Right lobe of liver (tissue), 6 donors: Measurements from ENCODE around the gene CYB561D2. TPM values are rescaled to one million over a fixed set of nuclear protein-coding genes. Genes with fewer than 3 reads are reported as not detected.
"Not testable (repeated sequence)": the region's sequence is repeated elsewhere in the genome, so short reads cannot be mapped to it uniquely, and the experiment has no call there.

Experiments
- ATAC-seq, 4 donors: fragments of 200-7000 bp; cut with Tn5 transposase; one replicate each; pipeline ENCODE4 v1.9.1; 2020; ENCODE audit warnings: mild to moderate bottlenecking in 4 of 4, moderate library complexity in 4 of 4
- DNase-seq, 3 donors: peaks; one replicate each; pipeline ENCODE4 v3.0.0-alpha.2; 2020
- H3K27ac ChIP-seq, 3 donors: fragments of 200-600 bp; one replicate each; pipeline ENCODE4 v1.8.0; 2022
- H3K27me3 ChIP-seq, 2 donors: fragments of 200-600 bp; one replicate each; pipeline ENCODE4 v1.8.0; 2022
- H3K36me3 ChIP-seq, 4 donors: fragments of 200-600 bp; sonication (generic) in 1 of 4; one replicate each; pipeline versions ENCODE4 v1.5.1 to v1.8.0; 2017 to 2022; ENCODE audit warnings: control low read depth in 1 of 4
- H3K4me1 ChIP-seq, 4 donors: fragments of 200-600 bp; sonication (generic) in 1 of 4; one replicate each; pipeline versions ENCODE4 v1.5.1 to v1.8.0; 2017 to 2022; ENCODE audit warnings: control low read depth in 1 of 4
- H3K4me3 ChIP-seq, 3 donors: fragments of 200-600 bp; one replicate each; pipeline ENCODE4 v1.8.0; 2022
- H3K9me3 ChIP-seq, 4 donors: fragments of 200-600 bp; sonication (generic) in 1 of 4; one replicate each; pipeline versions ENCODE4 v1.5.1 to v1.8.0; 2017 to 2022; ENCODE audit warnings: control low read depth in 1 of 4
- CTCF ChIP-seq, 4 donors: fragments of 200-600 bp in 3 of 4; fragments of 450-650 bp in 1 of 4; IDR thresholded peaks; one replicate each; pipeline versions ENCODE4 v1.5.1 to v1.8.0; 2016 to 2022; ENCODE audit warnings: antibody characterized with exemption in 4 of 4, mild to moderate bottlenecking in 2 of 4
- POLR2A ChIP-seq: fragments of 450-650 bp; IDR thresholded peaks from one replicate; pipeline ENCODE4 v1.6.1; 2017; ENCODE audit warnings: antibody characterized with exemption, mild to moderate bottlenecking
- WGBS: methylation state at CpG from one replicate; pipeline ENCODE4 v1.1.6; 2018; ENCODE audit warnings: low coverage, low lambda C conversion rate; ENCODE audit not compliant: insufficient coverage; ENCODE audit errors: missing lambda C conversion rate; 5-methylcytosine and 5-hydroxymethylcytosine counted together
- intact Hi-C, 2 donors: fragments of 100-400 bp; cut with DNase I; formaldehyde crosslinking; loops; one replicate each; pipeline versions ENCODE4 v1.11.2 to v1.14.1; 2022
- total RNA-seq, 6 experiments: library from RNA; depleted of rRNA in 2 of 6; stranded (reverse); fragments of >200 nt in 2 of 6; fragmentation: NEBNext Ultra II Directional in 3 of 6; extraction: Animal tissue kit (Norgen Biotek cat#: 25700) in 3 of 6; gene quantifications; one replicate each; pipeline versions ENCODE4 v1.1.0 to v1.2.4, GENCODE V29; 2016 to 2023
- donor health status: DM: no; HTN: yes; CAD: no.
- donor health status: DM: no; HTN: no; CAD: no.
- donor health status: DM: no; HTN: no; CAD: no.
- donor health status: DM: no; HTN: yes; CAD: no.
- donor health status: DM: no; HTN: yes; CAD: no.

The CYB561D2 gene
- total RNA-seq, 6 experiments from 2014 or later, result 14.3 to 29.4 (median 20.7) TPM

- no peak overlapping the region for H3K4me3 ChIP-seq
- H3K36me3 ChIP-seq, result no peaks in the 10 kb centered on the region
- intact Hi-C loops, result no loop called here
- ATAC-seq (no peak), DNase-seq (no peak)
- no peaks in the 10 kb centered on the region for H3K9me3 ChIP-seq
- no peaks in the 10 kb centered on the region for H3K27me3 ChIP-seq
- H3K27ac ChIP-seq, result no peak overlapping the region
- H3K4me1 ChIP-seq, result peaks cover 0 to 26% (median 14%) of the 10 kb centered on the region in 4 donors
- TF ChIP-seq POLR2A (no peak), CTCF (IDR thresholded peaks at IDR 0.05) (no peak)
Measured at GRCh38 chr3:50304601-50305000, 46.1 kb upstream of the CYB561D2 start.

GRCh38 chr3:50312041-50312440 lies 38.6 kb upstream of the CYB561D2 start:
- not testable (repeated sequence) for H3K27ac ChIP-seq, ATAC-seq
- peaks cover 0 to 12% (median 6%) of the 10 kb centered on the region in 4 donors for H3K4me1 ChIP-seq

GRCh38 chr3:50314342-50314741 lies 36.3 kb upstream of the CYB561D2 start:
- peaks cover 0 to 28% (median 6%) of the 10 kb centered on the region in 4 donors for H3K4me1 ChIP-seq
- peak in 2 of 4 donors; percentile 5 to 15 for ATAC-seq
- 70% methylated on average over 2 of the region's 3 CpGs for WGBS

More at GRCh38 chr3:50312041-50312440, 38.6 kb upstream of the CYB561D2 start:
- H3K36me3 ChIP-seq, intact Hi-C loops, H3K27me3 ChIP-seq, H3K4me3 ChIP-seq, DNase-seq, H3K9me3 ChIP-seq: not testable (repeated sequence)
- WGBS, result 95% methylated on average over 8 of the region's 32 CpGs

GRCh38 chr3:50314816-50315215 lies 35.8 kb upstream of the CYB561D2 start:
- H3K27ac ChIP-seq, result no peak overlapping the region
- WGBS, result 100% methylated on average over 3 of the region's 4 CpGs

More at GRCh38 chr3:50314342-50314741, 36.3 kb upstream of the CYB561D2 start:
- H3K9me3 ChIP-seq, result no peaks in the 10 kb centered on the region
- H3K27me3 ChIP-seq, result no peaks in the 10 kb centered on the region
- TF ChIP-seq CTCF (IDR thresholded peaks at IDR 0.05), result no peak
- TF ChIP-seq POLR2A, result no peak
- no peak for DNase-seq
- no peak overlapping the region for H3K4me3 ChIP-seq
- H3K27ac ChIP-seq, result no peak overlapping the region
- intact Hi-C loops, result no loop called here
- peaks cover 0 to 16% (median 3%) of the 10 kb centered on the region in 4 donors for H3K36me3 ChIP-seq

More at GRCh38 chr3:50314816-50315215, 35.8 kb upstream of the CYB561D2 start:
- TF ChIP-seq POLR2A (no peak), CTCF (IDR thresholded peaks at IDR 0.05) (no peak)
- no peaks in the 10 kb centered on the region for H3K27me3 ChIP-seq
- ATAC-seq (peak in 1 of 4 donors; percentile 8), DNase-seq (no peak)
- intact Hi-C loops, result loop anchor here in 1 of 2 donors (5.0 kb wide), 1 partner anchor 33 kb away; no protein-coding TSS in a partner anchor
- H3K9me3 ChIP-seq, result no peaks in the 10 kb centered on the region
- H3K36me3 ChIP-seq, result peaks cover 0 to 20% (median 3%) of the 10 kb centered on the region in 4 donors
- peaks cover 0 to 28% (median 5%) of the 10 kb centered on the region in 4 donors for H3K4me1 ChIP-seq
- no peak overlapping the region for H3K4me3 ChIP-seq
